NCI-H146 treated with DMSO at 0.1 percent for 48 hours (cell line): ENCODE results near the gene MRPL18.
"Not testable (repeated sequence)": the region's sequence is repeated elsewhere in the genome, so short reads cannot be mapped to it uniquely, and the experiment has no call there.

ENCODE experiments used
- DNase-seq: peaks from one replicate; lab custom pipeline; 2025; ENCODE audit not compliant: unreplicated experiment; lab: John Stamatoyannopoulos, UW

The MRPL18 gene

GRCh38 chr6:159772196-159772595 is 18.1 kb upstream of the MRPL18 start:
- no peak for DNase-seq

GRCh38 chr6:159777240-159777904 is 12.9 kb upstream of the MRPL18 start:
- no peak for DNase-seq

- no peak for DNase-seq
Observed at GRCh38 chr6:159778131-159778530, 12.1 kb upstream of the MRPL18 start.

DNA sequence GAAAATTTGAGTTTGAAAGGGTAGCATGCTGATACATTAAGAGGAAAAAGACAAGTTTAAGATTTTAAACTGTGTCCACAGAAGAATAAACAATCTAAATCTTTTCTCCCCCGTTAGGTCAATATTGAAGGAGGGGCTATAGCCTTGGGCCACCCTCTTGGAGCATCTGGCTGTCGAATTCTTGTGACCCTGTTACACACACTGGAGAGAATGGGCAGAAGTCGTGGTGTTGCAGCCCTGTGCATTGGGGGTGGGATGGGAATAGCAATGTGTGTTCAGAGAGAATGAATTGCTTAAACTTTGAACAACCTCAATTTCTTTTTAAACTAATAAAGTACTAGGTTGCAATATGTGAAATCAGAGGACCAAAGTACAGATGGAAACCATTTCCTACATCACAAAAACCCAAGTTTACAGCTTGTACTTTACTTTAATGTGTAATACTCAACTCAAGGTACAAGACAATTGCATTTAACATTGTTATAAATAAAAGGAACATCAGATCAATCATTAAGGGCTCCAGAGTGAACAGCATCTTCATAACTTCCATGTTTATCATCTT is 11.6 kb upstream of the MRPL18 start:
- no peak for DNase-seq

DNA sequence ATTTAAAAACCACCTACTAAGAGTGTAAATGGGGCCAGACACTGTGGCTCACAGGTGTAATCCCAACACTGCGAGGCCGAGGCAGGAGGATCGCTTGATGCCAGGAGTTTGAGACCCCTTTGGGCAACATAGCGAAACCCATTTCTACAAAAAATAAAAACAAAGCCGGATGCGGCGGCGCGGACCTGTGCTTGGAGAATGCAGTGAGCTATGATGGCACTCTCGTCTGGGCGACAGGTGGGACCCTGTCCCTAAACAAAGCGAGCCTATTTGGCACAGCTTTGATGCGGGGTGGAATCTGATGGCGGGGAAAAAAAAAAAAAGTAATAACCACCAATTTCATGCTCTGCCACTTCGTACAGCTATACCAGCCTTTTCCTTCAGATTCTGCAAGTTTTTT is 2.0 kb upstream of the MRPL18 start:
- no peak for DNase-seq

GRCh38 chr6:159788753-159789376 is 1.4 kb upstream of the MRPL18 start:
- DNase-seq = no peak

DNA sequence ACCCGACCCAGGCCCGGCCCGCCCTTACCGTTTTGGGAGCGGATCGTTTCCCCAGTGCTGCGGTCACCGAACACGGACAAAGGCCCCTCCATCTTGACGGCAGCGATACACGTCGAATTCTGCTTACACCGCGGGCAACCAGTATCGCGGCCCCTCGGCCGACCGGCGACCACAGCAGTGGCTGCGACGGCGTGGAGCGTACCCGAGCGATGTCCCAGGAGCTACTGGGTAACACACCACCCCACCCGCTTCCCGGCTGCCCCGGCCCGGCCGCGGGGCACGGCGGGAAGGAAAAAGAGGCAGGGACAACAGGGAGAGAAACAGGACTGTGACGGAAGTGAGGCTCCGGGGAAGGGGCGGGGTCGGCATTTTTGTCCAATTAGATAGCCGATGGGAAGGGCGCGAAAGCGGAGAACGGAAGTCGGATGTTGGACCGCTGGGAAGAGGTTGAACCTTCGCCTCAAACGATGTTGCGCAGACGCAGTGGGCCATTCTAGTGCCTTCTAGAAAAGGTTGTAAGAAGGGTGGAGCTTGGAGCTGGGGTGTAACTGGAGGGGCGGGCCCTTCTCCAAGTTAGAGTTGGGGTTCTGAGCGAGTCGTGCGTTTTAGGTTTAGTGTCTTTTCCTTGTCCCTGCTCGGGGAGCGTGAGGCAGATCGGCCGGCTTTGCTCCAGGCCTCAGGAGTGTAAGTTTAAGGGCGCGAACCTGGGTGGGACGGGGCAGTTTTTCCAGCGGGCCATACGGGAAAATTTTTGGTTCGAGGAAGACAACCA is 704 bp upstream of the MRPL18 start, which contains the start of gene TCP1:
Gene TCP1, minus strand, starts transcription at position 226 of the 772 bp plus-strand sequence. Its CDS starts 134 bp downstream, at position 92.
- DNase-seq = peak; percentile 100

GRCh38 chr6:159790956-159791598 is 810 bp downstream of the MRPL18 start:
- DNase-seq = peak; percentile 42

DNA sequence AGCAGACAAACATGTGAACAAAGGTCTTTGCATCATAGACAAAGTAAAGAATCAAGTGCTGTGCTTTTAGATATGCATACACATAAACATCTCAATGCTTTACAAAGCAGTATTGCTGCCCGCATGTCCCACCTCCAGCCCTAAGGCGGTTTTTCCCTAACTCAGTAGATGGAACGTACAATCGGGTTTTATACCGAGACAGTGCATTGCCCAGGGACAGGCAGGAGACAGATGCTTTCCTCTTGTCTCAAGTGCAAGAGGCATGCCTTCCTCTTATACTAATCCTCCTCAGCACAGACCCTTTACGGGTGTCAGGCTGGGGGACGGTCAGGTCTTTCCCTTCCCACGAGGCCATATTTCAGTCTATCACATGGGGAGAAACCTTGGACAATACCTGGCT is 4.7 kb downstream of the MRPL18 start:
- not testable (repeated sequence) for DNase-seq

- no peak for DNase-seq
Observed at GRCh38 chr6:159797554-159797953, 7.3 kb downstream of the MRPL18 start.

GRCh38 chr6:159800141-159800865 is 10.0 kb downstream of the MRPL18 start, which contains the start of gene PNLDC1:
TSS of gene PNLDC1 (plus strand) at chr6:159800276. CDS start at chr6:159800308, 32 bp downstream.
- no peak for DNase-seq

GRCh38 chr6:159801935-159802334 is 11.7 kb downstream of the MRPL18 start:
- DNase-seq = no peak

DNA sequence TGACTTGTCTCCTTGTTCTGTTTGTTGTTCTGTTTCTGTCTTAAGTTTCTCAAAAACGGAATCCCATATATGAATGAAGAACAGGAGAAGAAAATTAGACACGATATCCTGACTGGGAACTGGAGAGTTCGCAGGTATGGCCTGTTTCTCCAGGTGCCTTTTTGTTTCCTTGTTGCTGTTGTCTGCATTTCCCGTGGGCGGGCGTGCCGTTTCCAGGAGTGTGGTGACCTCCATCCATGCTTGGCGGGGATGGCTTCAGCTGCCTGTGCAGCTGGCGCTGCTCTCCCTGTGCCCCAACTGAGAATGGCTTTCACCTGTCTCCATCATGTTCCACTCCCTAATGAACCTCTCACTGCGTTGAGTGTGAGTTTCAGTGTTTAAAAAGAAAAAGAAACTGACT is 14.2 kb downstream of the MRPL18 start:
- DNase-seq = no peak

- DNase-seq = no peak
Observed at GRCh38 chr6:159805440-159806020, 15.3 kb downstream of the MRPL18 start.

DNA sequence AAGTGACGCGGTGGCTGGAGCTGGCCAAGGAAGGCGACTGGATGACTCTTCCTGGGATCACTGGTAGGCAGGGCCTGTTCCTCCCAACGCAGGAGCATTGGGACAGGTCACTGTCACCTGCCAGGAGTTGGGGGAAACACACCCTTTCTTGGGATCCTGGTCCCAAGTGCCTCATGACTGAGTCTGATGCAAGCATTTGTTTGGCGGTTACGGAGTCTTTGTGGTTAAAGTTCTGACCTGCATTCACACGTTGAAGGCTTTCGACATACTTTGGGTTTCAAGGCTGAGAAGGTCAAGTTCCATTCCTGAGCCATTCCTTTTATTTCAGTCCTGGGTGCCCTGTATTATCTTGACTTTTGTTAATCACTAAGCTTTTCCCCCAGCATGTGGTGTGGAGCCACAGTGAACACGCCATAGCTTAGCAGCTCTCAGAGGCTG is 15.8 kb downstream of the MRPL18 start:
- no peak for DNase-seq

DNA sequence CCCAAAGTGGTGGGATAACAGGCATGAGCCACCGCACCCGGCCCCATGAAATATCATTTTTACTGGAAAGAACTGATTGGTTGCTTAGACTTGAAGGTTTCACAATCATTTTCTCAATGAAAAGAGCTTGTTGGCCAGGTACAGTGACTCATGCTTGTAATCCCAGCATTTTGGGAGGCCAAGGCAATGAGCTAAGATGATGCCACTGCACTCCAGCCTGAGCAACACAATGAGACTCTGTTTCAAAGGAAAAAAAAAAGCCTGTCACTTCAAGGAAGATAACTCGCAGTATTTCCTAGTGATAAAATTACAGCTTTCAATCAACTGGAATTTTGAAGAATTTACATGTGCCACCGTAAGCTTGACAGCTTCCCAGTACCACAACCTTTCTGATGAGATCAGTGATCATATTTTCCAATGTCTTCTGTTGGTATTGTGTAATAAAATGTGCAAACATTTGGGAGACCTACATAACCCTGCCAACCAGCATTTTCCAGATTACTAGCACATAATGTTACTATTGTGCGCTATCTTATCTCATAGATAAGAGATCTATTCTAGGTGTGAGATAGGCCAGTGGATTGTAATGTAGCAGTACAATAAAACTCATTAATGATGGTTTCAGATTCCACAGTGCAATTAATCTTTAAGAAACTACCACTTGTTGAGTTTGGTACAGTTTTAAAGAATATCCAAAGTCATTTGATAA is 17.0 kb downstream of the MRPL18 start:
- peak; percentile 90 for DNase-seq

DNA sequence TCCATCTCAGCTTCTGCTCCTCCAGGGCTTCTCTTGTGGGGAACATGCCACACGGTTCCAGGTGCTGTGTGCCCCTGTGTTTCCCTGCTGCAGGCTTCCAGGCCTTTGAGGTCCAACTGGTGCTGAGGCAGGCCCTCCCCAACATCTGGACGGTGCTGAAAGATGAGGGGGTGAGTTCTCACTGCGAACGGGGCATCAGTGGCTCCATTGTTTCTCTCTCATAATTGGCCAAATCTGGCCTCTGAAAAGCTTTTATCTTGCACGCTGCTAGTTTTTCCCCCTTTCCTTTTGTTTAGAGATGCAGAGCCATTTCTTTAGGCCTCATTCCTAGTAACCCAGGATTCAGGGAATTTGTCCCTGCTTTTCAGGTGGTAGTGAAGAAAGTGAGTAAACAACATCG is 18.4 kb downstream of the MRPL18 start:
- no peak for DNase-seq

DNA sequence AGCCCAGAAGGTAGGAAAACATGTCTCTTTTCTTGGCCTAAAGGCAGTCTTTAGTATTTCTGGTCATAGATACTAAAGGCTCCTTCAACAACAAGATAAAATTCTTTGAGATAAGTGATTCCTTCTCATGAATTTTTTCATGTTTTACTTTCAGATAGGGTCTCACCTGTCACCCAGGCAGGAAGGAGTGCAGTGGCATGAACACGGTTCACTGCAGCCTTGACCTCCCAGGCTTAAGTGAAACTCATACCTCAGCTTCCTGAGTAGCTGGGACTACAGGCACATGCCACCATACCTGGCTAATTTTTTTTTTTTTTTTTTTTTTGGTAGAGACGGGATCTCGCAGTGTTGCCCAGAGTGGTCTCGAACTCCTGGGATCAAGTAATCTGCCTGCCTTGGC is 18.9 kb downstream of the MRPL18 start:
- no peak for DNase-seq

GRCh38 chr6:159813781-159814180 is 23.5 kb downstream of the MRPL18 start:
- DNase-seq = no peak
